Measurements from ENCODE around the gene NCKIPSD.

NCKIPSD gene

DNA sequence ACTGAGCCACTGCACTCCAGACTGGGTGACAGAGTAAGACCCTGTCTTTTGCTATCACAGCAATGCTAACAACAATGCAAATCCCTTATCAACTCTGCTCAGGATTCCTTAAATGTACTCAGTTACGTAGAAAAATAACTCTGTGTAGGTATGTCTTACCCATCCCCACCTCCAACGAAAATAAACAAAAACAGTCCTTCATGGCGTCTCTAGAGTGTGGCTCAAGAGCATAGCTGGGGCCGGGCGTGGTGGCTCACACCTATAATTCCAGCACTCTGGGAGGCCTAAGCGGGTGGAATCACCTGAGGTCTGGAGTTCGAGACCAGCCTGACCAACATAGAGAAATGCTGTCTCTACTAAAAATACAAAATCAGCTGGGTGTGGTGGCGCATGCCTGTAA is 13.2 kb upstream of the NCKIPSD start:
- H3K9me3 ChIP-seq (ENCODE audit: control insufficient read depth, insufficient read depth, low read depth, low read length): no peaks in the 10 kb centered on the region
- CTCF ChIA-PET: interaction anchor here (0.7 to 1.0 kb wide), 2 partner anchors 31 to 387 kb away, joined by 3 read pairs; no protein-coding TSS in a partner anchor
- no peak overlapping the region for H3K4me3 ChIP-seq (ENCODE audit: low read depth, low read length)
- POLR2A ChIA-PET: no interaction called here
- no peak overlapping the region for H3K27ac ChIP-seq (ENCODE audit: extremely low read depth, low read depth, low read length)
- TF ChIP-seq ZNF704 (tag by site-specific recombination; IDR thresholded peaks at IDR 0.05) (no peak), ZNF391 (tag by site-specific recombination; IDR thresholded peaks at IDR 0.05; ENCODE audit: borderline replicate concordance, low read depth) (no peak), PRDM1 (tag by site-specific recombination; IDR thresholded peaks at IDR 0.05) (no peak), ZNF174 (tag by site-specific recombination; IDR thresholded peaks at IDR 0.05) (no peak), ZNF341 (tag by site-specific recombination; IDR thresholded peaks at IDR 0.05; ENCODE audit: low read depth) (no peak), ZNF664 (tag by site-specific recombination; IDR thresholded peaks at IDR 0.05) (no peak), ZNF639 (tag by site-specific recombination; IDR thresholded peaks at IDR 0.05) (no peak), ZNF513 (tag by site-specific recombination; IDR thresholded peaks at IDR 0.05) (no peak), ZNF140 (tag by site-specific recombination; IDR thresholded peaks at IDR 0.05) (no peak), YY1 (tag by site-specific recombination; IDR thresholded peaks at IDR 0.05) (no peak), ZNF146 (tag by site-specific recombination; IDR thresholded peaks at IDR 0.05) (no peak), SALL2 (tag by site-specific recombination; IDR thresholded peaks at IDR 0.05; ENCODE audit: borderline replicate concordance) (no peak), ZNF843 (tag by site-specific recombination; IDR thresholded peaks at IDR 0.05) (no peak), ZNF221 (tag by site-specific recombination; IDR thresholded peaks at IDR 0.05; ENCODE audit: borderline replicate concordance) (no peak), TSHZ1 (tag by site-specific recombination; IDR thresholded peaks at IDR 0.05; ENCODE audit: borderline replicate concordance) (no peak)
- H3K36me3 ChIP-seq (ENCODE audit: control insufficient read depth in 2 of 2, insufficient read depth in 1 of 2, low read length in 2 of 2): peaks cover 8 to 65% of the 10 kb centered on the region in 2 experiments; a peak in 2 of 3 replicates
- peaks cover 5% of the 10 kb centered on the region for H3K4me1 ChIP-seq (ENCODE audit: control insufficient read depth, insufficient read depth, low read length)

DNA sequence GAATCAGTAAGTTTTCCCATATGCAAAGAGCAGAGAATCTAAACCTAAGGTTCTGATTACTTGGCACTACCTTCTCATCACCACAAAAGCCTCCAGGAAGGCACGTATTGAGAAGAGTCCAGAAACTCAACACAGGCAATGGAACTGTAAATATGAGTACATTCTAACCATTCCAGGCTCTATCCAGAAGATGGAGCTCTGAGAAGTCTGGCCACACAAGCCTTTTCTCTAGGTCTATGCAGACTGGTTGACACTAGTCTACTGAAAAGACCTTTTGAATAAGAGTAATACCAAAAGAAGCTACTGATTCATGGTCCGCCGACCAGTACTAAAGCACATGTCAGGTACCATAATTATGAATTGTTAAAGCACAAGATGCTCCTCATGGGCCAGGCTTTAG is 12.2 kb upstream of the NCKIPSD start:
- TF ChIP-seq ZNF654 (tag by site-specific recombination; IDR thresholded peaks at IDR 0.05; ENCODE audit: low read depth) (0 out of 2 replicates have a peak, but pooled peaks have one; percentile 3), ZSCAN5A (tag by site-specific recombination; IDR thresholded peaks at IDR 0.05) (no peak), ZNF404 (tag by site-specific recombination; IDR thresholded peaks at IDR 0.05) (no peak)
- POLR2A ChIA-PET: interaction anchor here (1.4 kb wide), 1 partner anchor 8 kb away, joined by 4 read pairs; no protein-coding TSS in a partner anchor
- no peak overlapping the region for H3K4me3 ChIP-seq (ENCODE audit: low read depth, low read length)
- CTCF ChIA-PET: interaction anchor here (0.5 to 1.0 kb wide), 2 partner anchors 32 to 62 kb away, joined by 3 read pairs; no protein-coding TSS in a partner anchor
- no peak overlapping the region for H3K27ac ChIP-seq (ENCODE audit: extremely low read depth, low read depth, low read length)
- H3K36me3 ChIP-seq (ENCODE audit: control insufficient read depth in 2 of 2, insufficient read depth in 1 of 2, low read length in 2 of 2): peaks cover 14 to 73% of the 10 kb centered on the region in 2 experiments
- no peaks in the 10 kb centered on the region for H3K9me3 ChIP-seq (ENCODE audit: control insufficient read depth, insufficient read depth, low read depth, low read length)
- peaks cover 5% of the 10 kb centered on the region for H3K4me1 ChIP-seq (ENCODE audit: control insufficient read depth, insufficient read depth, low read length)

All from HEK293 (cell line).